Esophagus squamous epithelium (tissue), 5 donors: ENCODE data around the gene TTC21B. TPM values are rescaled to one million over a fixed set of nuclear protein-coding genes. Genes with fewer than 3 reads are reported as not detected.

Experiments
- DNase-seq: peaks from one replicate; lab custom pipeline; 2025; lab: John Stamatoyannopoulos, UW
- H3K27ac ChIP-seq, 4 donors: fragments of 200-600 bp; sonication (generic); one replicate each; pipeline ENCODE4 v1.5.1; 2016 to 2019; ENCODE audit warnings: mild to moderate bottlenecking in 1 of 4
- H3K27me3 ChIP-seq, 4 donors: fragments of 200-600 bp; sonication (generic); 1 replicate in 3 of 4; 2 replicates in 1 of 4; pipeline versions ENCODE4 v1.5.1 to v1.6.0; 2017 to 2021; ENCODE audit warnings: antibody characterized with exemption in 1 of 4
- H3K36me3 ChIP-seq, 3 donors: fragments of 200-600 bp; sonication (generic); one replicate each; pipeline ENCODE4 v1.5.1; 2016 to 2019
- H3K4me1 ChIP-seq, 3 donors: fragments of 200-600 bp; sonication (generic); one replicate each; pipeline ENCODE4 v1.5.1; 2017 to 2019
- H3K4me3 ChIP-seq, 4 donors: fragments of 200-600 bp; sonication (generic); 1 replicate in 3 of 4; 2 replicates in 1 of 4; pipeline ENCODE4 v1.5.1; 2016 to 2019; ENCODE audit warnings: mild to moderate bottlenecking in 2 of 4, moderate library complexity in 1 of 4
- H3K9me3 ChIP-seq, 3 donors: fragments of 200-600 bp; sonication (generic); one replicate each; pipeline ENCODE4 v1.5.1; 2016 to 2019
- POLR2A ChIP-seq, 4 donors: fragments of 450-650 bp; IDR thresholded peaks; one replicate each; pipeline ENCODE4 v1.6.1; 2017; ENCODE audit warnings: antibody characterized with exemption in 4 of 4, mild to moderate bottlenecking in 4 of 4, moderate library complexity in 3 of 4
- WGBS, 2 donors: methylation state at CpG; one replicate each; pipeline ENCODE4 v1.1.5; 2018; 5-methylcytosine and 5-hydroxymethylcytosine counted together
- intact Hi-C: fragments of 100-400 bp; cut with DNase I; formaldehyde crosslinking; loops from one replicate; pipeline ENCODE4 v1.15.0; 2022
- total RNA-seq, 4 donors: library from RNA; depleted of rRNA; stranded (reverse); fragments of >200 nt; gene quantifications; one replicate each; pipeline ENCODE4 v1.1.0, GENCODE V29; 2016
- TF ChIP-seq, protein P1 (sequence below), 6 experiments: fragments of 450-650 bp in 4 of 6; fragments of 200-600 bp in 2 of 6; sonication (generic) in 2 of 6; IDR thresholded peaks; one replicate each; pipeline ENCODE4 v1.5.1; 2016 to 2019; ENCODE audit warnings: antibody characterized with exemption in 6 of 6, mild to moderate bottlenecking in 4 of 6, moderate library complexity in 4 of 6
- donor health status: DM: yes; HTN: yes; CAD: no.

TTC21B gene
- total RNA-seq, 4 donors from 2014 or later: 4.3 to 22.3 (median 10.8) TPM

DNA sequence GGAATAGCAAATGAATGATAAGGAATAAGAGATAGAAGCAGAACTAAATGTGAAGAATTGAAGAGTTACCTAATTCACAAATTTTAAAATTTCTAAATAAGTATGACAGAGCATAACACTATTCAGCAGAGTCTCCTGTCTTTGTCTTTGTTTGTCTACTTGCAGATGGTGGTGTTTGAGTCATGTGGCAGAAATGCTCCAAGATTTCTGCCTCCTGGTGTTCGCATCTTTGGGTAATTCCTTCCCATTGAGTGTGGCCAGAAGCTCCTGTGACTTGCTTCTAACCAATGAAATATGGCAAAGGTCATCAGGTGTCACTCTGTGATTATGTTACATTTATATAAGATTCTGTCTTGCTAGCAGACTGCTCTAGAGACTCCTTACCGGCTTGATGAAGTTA is 114.0 kb downstream of the TTC21B start:
- 74 to 80% methylated on average over 2 of the region's 2 CpGs for WGBS, 2 donors
- Histone ChIP-seq H3K4me3 (no peak overlapping the region), H3K36me3 (no peaks in the 10 kb centered on the region), H3K27ac (no peak overlapping the region), H3K9me3 (no peaks in the 10 kb centered on the region), H3K4me1 (peaks cover 0 to 21% (median 0%) of the 10 kb centered on the region in 3 donors), H3K27me3 (no peaks in the 10 kb centered on the region)
- DNase-seq: no peak
- intact Hi-C loops: no loop called here
- TF ChIP-seq, protein P1, sequence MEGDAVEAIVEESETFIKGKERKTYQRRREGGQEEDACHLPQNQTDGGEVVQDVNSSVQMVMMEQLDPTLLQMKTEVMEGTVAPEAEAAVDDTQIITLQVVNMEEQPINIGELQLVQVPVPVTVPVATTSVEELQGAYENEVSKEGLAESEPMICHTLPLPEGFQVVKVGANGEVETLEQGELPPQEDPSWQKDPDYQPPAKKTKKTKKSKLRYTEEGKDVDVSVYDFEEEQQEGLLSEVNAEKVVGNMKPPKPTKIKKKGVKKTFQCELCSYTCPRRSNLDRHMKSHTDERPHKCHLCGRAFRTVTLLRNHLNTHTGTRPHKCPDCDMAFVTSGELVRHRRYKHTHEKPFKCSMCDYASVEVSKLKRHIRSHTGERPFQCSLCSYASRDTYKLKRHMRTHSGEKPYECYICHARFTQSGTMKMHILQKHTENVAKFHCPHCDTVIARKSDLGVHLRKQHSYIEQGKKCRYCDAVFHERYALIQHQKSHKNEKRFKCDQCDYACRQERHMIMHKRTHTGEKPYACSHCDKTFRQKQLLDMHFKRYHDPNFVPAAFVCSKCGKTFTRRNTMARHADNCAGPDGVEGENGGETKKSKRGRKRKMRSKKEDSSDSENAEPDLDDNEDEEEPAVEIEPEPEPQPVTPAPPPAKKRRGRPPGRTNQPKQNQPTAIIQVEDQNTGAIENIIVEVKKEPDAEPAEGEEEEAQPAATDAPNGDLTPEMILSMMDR (IDR thresholded peaks at IDR 0.05): no peak
- no peak for TF ChIP-seq POLR2A (IDR thresholded peaks at IDR 0.05)

DNA sequence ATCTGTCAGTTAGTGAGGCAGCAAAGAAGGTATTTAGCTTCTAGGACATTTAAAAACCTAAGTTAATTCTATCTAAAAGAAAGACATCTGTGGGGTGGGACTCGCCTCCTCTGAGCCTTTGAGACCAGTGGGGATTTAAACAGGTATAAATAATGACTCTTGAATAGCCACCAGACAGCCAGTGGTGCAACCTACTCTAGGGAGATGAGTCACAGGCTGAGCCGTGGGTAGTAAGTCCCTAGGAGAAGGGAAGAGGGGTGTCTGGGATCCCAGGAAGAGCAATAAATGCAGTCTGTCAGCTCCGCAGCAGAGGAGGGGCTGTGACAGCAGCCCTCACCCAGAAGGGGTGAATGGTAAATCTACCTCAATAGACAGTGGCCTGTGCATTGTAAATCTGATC is 116.5 kb downstream of the TTC21B start:
- TF ChIP-seq, protein P1 (IDR thresholded peaks at IDR 0.05): no peak
- no peak for TF ChIP-seq POLR2A (IDR thresholded peaks at IDR 0.05)
- Histone ChIP-seq H3K36me3 (no peaks in the 10 kb centered on the region), H3K9me3 (no peaks in the 10 kb centered on the region), H3K27ac (no peak overlapping the region), H3K27me3 (no peaks in the 10 kb centered on the region), H3K4me3 (no peak overlapping the region), H3K4me1 (peaks cover 0 to 39% (median 0%) of the 10 kb centered on the region in 3 donors)
- intact Hi-C loops: no loop called here
- DNase-seq: no peak
- WGBS, 2 donors: 47 to 53% methylated on average over 3 of the region's 3 CpGs

DNA sequence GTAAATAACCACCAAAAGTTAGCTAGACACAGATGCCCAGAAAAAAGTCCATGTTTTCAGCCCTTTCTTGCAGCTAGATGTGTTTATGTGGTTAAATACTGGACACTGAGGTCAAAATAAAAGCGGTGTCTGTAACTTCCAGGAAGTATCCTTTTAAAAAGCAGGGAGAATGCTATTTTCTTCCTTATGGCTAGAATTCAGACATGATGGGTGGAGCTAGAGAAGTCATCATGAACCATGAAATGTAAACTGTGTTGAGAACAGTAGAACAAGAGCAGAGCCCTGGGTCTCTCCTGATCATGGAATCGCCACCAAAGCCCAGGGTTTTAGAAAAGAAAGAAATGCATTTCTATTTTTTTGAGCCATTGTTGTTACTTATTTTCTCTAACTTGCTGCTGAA is 118.2 kb downstream of the TTC21B start:
- H3K27ac ChIP-seq: no peak overlapping the region
- H3K4me3 ChIP-seq: no peak overlapping the region
- 75 to 84% methylated on average over 2 of the region's 2 CpGs for WGBS, 2 donors
- no peaks in the 10 kb centered on the region for H3K9me3 ChIP-seq
- H3K27me3 ChIP-seq: no peaks in the 10 kb centered on the region
- intact Hi-C loops: no loop called here
- peaks cover 0 to 39% (median 0%) of the 10 kb centered on the region in 3 donors for H3K4me1 ChIP-seq
- H3K36me3 ChIP-seq: no peaks in the 10 kb centered on the region
- TF ChIP-seq, protein P1 (IDR thresholded peaks at IDR 0.05): no peak
- TF ChIP-seq POLR2A (IDR thresholded peaks at IDR 0.05): no peak
- DNase-seq: no peak

DNA sequence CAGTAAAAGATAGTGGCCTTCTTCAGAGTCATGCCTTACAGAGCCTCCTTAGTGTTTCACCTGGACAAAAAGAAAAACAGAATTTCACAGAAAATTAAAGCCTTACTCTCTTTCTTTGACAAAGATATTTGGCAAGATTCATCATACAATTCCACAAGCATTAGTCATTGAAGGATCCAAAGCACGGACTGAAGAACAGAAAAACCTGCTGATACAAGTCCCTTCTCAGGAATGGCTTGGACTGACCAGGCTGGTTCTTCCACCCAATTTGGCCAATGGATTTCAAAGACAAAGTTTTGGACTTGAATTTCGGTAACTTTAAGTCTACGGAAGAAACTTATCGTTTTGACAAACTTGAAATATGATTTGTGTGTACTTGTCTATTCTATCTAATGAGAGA is 120.4 kb downstream of the TTC21B start:
- TF ChIP-seq, protein P1 (IDR thresholded peaks at IDR 0.05): no peak
- no peak for TF ChIP-seq POLR2A (IDR thresholded peaks at IDR 0.05)
- Histone ChIP-seq H3K27ac (peak overlapping the region in 1 of 4 donors; percentile 21), H3K4me3 (no peak overlapping the region), H3K9me3 (no peaks in the 10 kb centered on the region), H3K36me3 (no peaks in the 10 kb centered on the region), H3K27me3 (no peaks in the 10 kb centered on the region), H3K4me1 (peaks cover 0 to 39% (median 0%) of the 10 kb centered on the region in 3 donors)
- intact Hi-C loops: no loop called here
- no peak for DNase-seq
- 41 to 49% methylated on average over 4 of the region's 4 CpGs for WGBS, 2 donors

DNA sequence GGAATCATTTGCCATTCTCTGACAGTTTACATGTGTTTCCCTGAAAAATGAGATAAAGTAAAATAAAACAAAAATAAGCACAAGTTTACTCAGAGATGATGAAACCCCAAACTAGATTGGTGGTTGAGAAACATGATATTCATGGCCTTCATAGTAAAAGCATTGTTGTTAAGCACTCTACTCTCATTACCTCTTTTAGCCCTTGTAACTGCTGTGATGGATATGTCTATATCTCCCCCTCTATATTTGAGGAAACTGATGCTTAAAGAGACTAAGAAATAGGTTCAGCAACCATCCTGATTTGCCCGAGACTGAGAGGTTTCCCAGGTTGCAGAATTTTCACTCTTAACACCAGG is 125.7 kb downstream of the TTC21B start:
- Histone ChIP-seq H3K4me1 (peaks cover 0 to 6% (median 0%) of the 10 kb centered on the region in 3 donors), H3K27ac (no peak overlapping the region), H3K27me3 (no peaks in the 10 kb centered on the region), H3K4me3 (no peak overlapping the region), H3K9me3 (no peaks in the 10 kb centered on the region), H3K36me3 (no peaks in the 10 kb centered on the region)
- WGBS, 2 donors: 57 to 76% methylated on average over 1 of the region's 1 CpG
- intact Hi-C loops: no loop called here
- TF ChIP-seq, protein P1 (IDR thresholded peaks at IDR 0.05): no peak
- no peak for TF ChIP-seq POLR2A (IDR thresholded peaks at IDR 0.05)
- DNase-seq: no peak
